Urinary bladder (tissue), 4 donors: ENCODE measurements around the gene CEBPE. TPM values are rescaled to one million over a fixed set of nuclear protein-coding genes. Genes with fewer than 3 reads are reported as not detected.

Source experiments
- DNase-seq: peaks from one replicate; pipeline ENCODE4 v3.0.0-alpha.2; 2015; ENCODE audit errors: extremely low spot score
- H3K27ac ChIP-seq: one replicate; pipeline ENCODE4 v1.5.1; 2013; ENCODE audit warnings: low read depth, mild to moderate bottlenecking, moderate library complexity
- H3K36me3 ChIP-seq: one replicate; pipeline ENCODE4 v1.6.1; 2013; ENCODE audit warnings: mild to moderate bottlenecking, moderate library complexity; ENCODE audit not compliant: insufficient read depth
- H3K4me1 ChIP-seq: one replicate; pipeline ENCODE4 v1.6.1; 2013; ENCODE audit warnings: mild to moderate bottlenecking, moderate library complexity; ENCODE audit not compliant: insufficient read depth
- H3K4me3 ChIP-seq: one replicate; pipeline ENCODE4 v1.5.1; 2013; ENCODE audit warnings: low read depth, low read length
- WGBS: extraction: QIAGEN DNeasy Blood & Tissue Kit; methylation state at CpG from one replicate; pipeline ENCODE4 v1.1.7; 2013; 5-methylcytosine and 5-hydroxymethylcytosine counted together
- polyA plus RNA-seq: library from polyadenylated mRNA; stranded (reverse); fragments of 200-250 nt; gene quantifications from one replicate; pipeline ENCODE4 v1.2.3, GENCODE V29; 2013
- total RNA-seq: library from RNA; depleted of rRNA; stranded (reverse); fragments of >200 nt; gene quantifications from one replicate; pipeline ENCODE4 v1.2.3, GENCODE V29; 2014
- donor health status: healthy with polysubstance abuse.
- donor health status: healthy.

Gene CEBPE
- total and polyA plus RNA-seq, 2 donors = 0.06 TPM; not detected in 1

DNA sequence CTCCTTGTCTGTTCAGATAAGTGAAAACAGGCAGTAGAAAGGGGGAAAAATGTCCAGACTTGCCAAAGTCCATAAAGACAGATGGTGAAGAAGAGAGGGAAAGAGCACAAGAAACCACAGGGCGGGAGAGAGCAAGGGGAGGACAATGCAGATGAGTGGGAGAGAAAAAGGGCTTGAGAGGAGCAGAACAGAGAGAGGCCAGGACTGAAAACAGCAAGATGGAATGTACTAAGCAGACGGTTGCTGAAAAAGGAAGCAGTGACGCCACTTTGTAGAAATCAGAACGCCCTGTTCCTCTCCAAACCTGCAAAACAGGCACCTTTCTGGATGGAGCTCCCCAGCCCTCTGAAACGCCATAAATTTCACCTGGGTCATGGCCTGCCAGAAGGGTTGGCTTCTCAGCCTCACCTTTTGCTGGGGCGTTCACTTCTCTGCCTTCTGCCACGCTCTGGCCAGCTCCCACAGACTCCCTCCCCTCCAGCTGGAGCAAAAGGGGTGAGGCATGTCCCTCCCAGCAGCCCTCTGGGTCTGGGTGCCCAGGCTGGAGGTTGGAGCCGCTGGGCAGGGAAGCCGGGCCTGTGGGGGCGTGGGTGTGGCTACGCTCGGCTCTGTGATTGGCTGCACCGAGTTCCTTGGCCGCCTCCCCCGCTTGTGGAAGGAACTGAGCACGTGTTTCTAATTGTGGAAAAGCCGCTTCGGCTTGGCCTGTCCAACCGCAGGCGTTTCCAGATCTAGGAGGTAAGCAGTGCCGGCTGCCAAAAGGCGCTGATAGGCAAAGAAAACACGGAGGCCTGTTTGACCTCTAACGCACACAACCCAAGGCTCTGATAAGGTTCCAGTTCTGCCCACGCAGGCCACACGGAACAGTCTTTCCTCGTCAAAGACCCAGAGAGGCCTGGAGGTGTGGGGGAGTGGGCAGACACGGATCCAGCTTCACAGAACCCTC lies 35.1 kb upstream of the CEBPE start:
- Histone ChIP-seq H3K4me3 (peak overlapping the region; percentile 33), H3K4me1 (peaks cover 3% of the 10 kb centered on the region)
- WGBS = 16% methylated on average over 28 of the region's 28 CpGs

DNA sequence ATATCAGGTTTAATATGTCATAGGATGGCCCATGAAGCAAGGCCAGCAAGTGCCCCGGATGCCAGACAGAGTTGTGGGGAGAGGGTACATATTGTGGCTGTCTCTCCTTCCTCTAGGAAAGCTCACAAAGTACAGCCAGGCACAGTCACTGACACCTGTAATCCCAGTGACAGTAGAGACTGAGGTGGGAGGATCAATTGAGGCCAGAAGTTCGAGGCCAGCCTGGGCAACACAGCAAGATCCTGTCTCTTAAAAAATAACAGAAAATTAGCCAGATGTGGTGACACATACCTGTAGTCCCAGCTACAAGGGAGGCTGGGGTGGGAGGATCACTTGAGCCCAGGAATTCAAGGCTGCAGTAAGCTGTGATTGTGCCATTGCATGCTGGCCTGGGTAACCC lies 32.3 kb upstream of the CEBPE start:
- Histone ChIP-seq H3K4me3 (no peak overlapping the region), H3K27ac (no peak overlapping the region), H3K4me1 (peaks cover 3% of the 10 kb centered on the region), H3K36me3 (no peaks in the 10 kb centered on the region)
- WGBS = 91% methylated on average over 2 of the region's 2 CpGs
- no peak for DNase-seq

More for the DNA sequence above, 35.1 kb upstream of the CEBPE start:
- Histone ChIP-seq H3K27ac (peak overlapping the region; percentile 97), H3K36me3 (no peaks in the 10 kb centered on the region)
- DNase-seq = no peak

DNA sequence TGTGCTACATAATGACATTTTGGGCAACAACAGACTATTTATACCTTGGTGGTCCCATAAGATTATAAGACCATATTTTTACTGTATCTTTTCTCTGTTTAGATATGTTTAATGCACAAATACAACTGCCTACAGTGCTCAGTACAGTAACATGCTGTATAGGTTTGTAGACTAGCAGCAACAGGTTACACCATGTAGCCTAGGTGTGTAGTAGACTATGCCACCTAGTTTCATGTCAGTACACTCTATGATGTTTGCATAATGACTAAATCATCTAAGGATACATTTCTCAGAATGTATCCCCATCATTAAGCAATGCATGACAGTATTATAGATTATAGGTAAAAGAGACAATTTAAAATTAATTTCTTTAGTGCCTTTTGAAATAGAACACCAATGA lies 30.7 kb upstream of the CEBPE start:
- Histone ChIP-seq H3K4me1 (peaks cover 3% of the 10 kb centered on the region), H3K36me3 (no peaks in the 10 kb centered on the region), H3K27ac (no peak overlapping the region), H3K4me3 (no peak overlapping the region)
- no peak for DNase-seq

DNA sequence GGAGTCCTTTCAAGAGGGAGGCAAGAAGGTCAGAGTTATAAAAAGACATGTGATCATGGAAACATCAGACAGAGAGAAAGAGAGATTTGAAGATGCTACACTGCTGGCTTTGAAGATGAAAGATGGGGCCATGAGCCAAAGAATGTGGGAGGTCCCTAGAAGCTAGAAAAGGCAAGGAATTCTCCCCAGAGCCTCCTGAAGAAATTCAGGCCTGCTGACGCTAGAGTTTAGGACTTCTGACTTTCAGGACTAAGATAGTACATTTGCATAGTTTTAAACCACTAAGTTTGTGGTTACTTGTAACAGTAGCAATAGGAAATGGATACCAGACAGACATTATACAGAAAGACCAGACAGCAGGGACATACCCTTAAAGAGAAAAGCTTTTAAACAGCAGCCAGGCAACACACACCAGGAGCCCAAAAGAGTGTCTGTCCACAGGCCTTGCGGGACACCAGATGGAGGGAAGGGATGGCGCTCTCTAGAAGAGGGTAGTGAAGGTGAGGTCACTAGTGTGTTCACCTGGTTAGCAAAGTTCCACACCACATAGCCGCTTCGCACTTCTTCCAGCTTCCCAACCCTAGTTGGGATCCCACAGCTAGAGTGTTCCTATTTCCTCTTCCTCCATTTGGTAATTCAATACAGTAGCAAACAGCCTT lies 29.7 kb upstream of the CEBPE start:
- no peaks in the 10 kb centered on the region for H3K36me3 ChIP-seq
- H3K4me1 ChIP-seq = peaks cover 3% of the 10 kb centered on the region
- H3K4me3 ChIP-seq = no peak overlapping the region
- DNase-seq = no peak
- peak overlapping the region; percentile 1 for H3K27ac ChIP-seq
- 87% methylated on average over 5 of the region's 5 CpGs for WGBS

DNA sequence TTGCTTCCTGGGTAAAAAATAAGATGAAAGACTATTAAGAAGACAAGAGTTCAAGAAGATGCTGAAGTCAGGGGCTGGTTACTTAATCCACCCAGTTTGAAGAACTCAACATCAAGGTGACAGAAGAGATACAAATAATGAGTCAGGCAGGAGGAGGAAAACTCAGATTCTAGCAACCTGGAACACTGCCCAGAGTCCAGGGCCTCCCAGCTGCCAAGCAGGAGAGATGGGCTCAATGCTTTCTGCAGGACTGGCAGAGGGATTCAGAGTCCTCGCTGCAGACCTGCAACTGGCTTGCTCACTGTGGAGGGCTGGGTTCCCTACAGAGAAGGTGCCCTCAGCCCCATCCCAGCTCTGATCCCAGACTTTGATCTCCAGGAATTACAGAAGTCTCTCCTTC lies 28.6 kb upstream of the CEBPE start:
- peak overlapping the region; percentile 35 for H3K27ac ChIP-seq
- DNase-seq = no peak
- WGBS = 49% methylated on average over 1 of the region's 1 CpG
- no peaks in the 10 kb centered on the region for H3K36me3 ChIP-seq
- H3K4me3 ChIP-seq = no peak overlapping the region
- H3K4me1 ChIP-seq = no peaks in the 10 kb centered on the region

DNA sequence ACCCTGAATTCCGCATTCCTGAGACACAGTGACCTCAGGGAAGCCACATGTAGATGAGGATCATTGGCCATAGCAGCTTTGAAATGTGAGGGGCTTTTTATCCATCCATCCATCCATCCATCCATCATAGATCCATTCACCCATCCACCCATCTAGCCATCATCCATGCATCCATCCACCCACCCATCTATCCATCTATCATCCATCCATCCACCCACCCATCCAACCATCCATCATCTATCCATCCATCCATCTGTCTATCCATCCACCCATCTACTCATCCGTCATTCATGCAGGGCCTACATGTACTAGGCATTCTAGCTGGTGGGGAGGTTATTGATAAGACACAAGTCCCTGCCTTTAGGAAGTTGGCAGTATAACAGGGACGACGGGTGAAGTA lies 27.9 kb upstream of the CEBPE start:
- 94% methylated on average over 4 of the region's 4 CpGs for WGBS
- Histone ChIP-seq H3K4me1 (no peaks in the 10 kb centered on the region), H3K36me3 (no peaks in the 10 kb centered on the region), H3K4me3 (no peak overlapping the region), H3K27ac (peak overlapping the region; percentile 68)
- no peak for DNase-seq

DNA sequence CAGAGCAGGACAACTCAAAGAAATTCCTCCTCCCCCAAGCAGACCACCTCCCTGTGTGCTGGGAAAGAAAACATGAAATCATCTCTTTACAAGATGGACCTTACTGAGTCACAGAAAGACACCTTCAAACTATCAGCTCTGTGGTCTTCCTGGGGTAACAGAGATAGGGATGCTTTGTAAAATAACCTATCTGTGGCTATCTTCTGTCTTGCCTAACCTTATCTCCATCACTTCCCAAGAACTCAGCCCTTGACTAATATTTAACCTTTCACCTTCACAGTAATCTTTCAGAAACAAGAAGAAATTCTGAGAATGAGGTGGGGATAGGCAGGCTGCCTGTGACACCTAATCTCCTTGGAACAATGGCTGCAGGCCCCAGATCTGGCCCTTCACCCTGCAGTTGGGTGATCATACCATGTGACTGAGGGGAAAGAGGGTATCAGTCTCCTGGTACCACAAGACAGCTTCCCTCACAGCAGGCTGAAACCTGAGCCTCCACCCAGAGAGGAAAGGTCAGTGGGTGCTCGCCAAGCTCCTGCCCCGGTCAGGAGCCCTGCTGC lies 27.4 kb upstream of the CEBPE start:
- no peaks in the 10 kb centered on the region for H3K36me3 ChIP-seq
- H3K27ac ChIP-seq = peak overlapping the region; percentile 68
- 88% methylated on average over 2 of the region's 2 CpGs for WGBS
- no peak overlapping the region for H3K4me3 ChIP-seq
- no peak for DNase-seq
- no peaks in the 10 kb centered on the region for H3K4me1 ChIP-seq

DNA sequence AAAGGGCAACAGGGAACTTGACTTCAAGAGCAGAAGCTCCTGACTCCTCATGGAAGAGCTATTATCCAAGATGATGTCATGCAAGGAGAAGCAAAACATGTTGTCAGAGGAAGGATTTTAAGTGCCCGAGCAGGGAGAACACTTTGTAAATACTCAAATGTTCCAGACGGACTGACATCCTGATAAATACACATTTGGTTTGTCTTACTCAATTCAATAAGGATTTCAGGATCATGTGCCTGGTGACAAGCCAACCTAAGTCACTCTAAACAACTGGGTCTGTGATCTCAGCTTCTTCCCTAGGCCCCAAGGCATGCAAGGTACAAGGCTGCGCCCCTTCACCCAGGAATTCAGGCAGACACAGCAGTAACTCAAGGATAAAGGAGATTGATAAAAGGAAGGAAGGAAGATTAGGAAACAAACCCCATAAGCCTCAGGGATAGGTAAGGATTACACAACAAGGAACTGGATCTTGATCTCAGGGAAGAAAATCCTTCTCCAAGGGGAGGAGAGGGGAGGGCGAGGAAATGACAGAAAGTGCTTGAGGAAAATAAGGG lies 26.8 kb upstream of the CEBPE start:
- Histone ChIP-seq H3K4me1 (no peaks in the 10 kb centered on the region), H3K27ac (peak overlapping the region; percentile 68)
- WGBS = 64% methylated on average over 4 of the region's 4 CpGs

DNA sequence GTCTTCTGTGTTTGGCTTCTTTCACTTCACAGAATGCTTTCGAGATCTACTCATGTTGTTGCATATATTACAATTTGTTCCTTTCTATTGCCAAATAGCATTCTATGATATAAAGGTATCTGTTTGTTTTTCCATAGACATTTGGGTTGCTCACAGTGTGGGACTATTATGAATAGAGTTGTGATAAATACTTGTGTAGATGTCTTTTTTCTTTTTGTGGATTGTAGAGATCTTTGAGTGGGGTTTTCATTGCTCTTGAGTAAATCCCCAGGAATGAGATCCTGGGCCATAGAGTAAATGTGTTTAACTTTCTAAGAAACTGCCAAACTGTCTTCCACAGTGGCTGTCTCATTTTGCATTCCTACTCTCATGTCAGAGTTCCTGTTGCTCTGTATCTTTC lies 24.9 kb upstream of the CEBPE start:
- no peaks in the 10 kb centered on the region for H3K4me1 ChIP-seq
- no peak overlapping the region for H3K27ac ChIP-seq
- peaks cover 3% of the 10 kb centered on the region for H3K36me3 ChIP-seq
- WGBS = 71% methylated on average over 1 of the region's 1 CpG
- no peak overlapping the region for H3K4me3 ChIP-seq
- no peak for DNase-seq

More for the DNA sequence above, 26.8 kb upstream of the CEBPE start:
- DNase-seq = no peak
- no peak overlapping the region for H3K4me3 ChIP-seq
- H3K36me3 ChIP-seq = no peaks in the 10 kb centered on the region

DNA sequence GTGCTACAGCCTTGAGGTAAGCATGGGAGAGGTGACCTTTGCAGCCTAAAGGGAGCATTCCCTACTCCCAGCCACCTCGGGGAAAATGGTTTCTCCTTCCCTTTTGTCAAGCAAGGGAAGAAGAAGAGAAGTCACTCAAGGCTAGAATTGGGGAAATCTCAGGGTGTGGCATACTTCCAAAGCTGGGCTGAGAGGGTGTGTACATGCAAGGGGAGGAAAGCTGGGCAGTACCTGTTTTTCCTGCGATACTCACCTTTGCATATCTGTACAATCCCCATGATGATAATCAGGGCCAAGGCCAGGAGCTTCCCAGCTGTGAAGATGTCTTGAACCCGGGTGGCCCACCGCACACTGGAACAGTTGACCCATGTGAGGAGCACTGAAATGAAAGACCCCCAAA lies 23.8 kb upstream of the CEBPE start:
- DNase-seq = no peak
- H3K36me3 ChIP-seq = peaks cover 3% of the 10 kb centered on the region
- H3K4me3 ChIP-seq = no peak overlapping the region
- H3K27ac ChIP-seq = no peak overlapping the region
- H3K4me1 ChIP-seq = peaks cover 1% of the 10 kb centered on the region
- WGBS = 92% methylated on average over 4 of the region's 4 CpGs

DNA sequence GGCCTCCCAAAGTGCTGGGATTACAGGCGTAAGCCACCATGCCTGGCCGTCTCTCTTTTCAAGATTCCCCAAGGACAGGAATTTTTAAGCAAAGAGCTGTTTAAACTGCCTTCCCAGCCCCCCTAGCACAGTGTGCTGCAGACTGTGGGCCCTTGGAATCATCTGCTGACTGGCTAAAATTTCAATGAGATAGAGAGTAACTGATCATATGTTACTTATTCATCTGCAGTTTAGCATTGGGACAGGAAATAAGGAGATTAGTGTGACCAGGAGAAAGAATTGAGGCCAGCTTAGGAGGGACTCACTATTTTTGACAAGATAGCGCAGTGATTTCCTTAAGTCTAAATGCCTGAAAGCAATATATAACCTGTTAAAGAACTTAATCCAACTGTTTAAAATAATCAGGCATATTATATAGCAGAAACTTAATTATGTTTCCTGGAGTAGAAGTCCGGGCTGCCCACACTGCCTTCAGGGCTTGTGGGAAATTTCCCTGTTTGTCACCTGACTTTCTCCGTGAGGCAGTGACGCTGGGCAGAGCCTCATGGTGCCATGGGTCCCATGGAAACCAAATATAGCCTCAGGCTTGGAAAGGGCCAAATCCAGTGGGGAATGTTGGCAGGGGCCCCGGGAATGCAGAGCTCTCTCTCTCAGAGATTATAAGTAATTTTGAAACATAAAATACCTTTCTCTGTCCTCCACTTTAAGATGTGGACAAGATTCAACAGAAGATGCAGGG lies 22.8 kb upstream of the CEBPE start:
- H3K27ac ChIP-seq = no peak overlapping the region
- peaks cover 3% of the 10 kb centered on the region for H3K36me3 ChIP-seq
- H3K4me3 ChIP-seq = no peak overlapping the region
- H3K4me1 ChIP-seq = peaks cover 1% of the 10 kb centered on the region
- DNase-seq = no peak
- WGBS = 51% methylated on average over 7 of the region's 7 CpGs

DNA sequence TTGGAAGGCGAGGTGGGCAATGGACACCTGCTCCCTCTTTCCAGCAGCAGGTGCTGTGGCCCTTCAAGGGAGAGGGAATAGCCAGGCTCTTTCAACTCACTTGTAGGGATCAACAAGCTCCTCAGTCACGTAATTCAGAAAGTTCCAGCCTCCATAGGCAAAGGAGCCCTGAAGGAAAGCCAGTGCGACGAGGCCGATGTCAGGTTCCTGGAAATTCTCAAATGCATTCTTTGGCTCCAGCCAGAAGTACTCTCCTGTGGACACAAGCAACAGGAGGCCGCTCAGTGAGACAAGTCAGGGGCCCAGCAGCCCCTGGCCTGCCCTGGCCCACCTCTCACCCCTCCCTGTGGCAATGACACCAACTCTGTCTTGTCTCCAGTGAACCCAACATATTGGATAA lies 21.3 kb upstream of the CEBPE start:
- Histone ChIP-seq H3K4me1 (peaks cover 1% of the 10 kb centered on the region), H3K27ac (no peak overlapping the region), H3K36me3 (peaks cover 3% of the 10 kb centered on the region), H3K4me3 (no peak overlapping the region)
- DNase-seq = no peak
- WGBS = 87% methylated on average over 6 of the region's 6 CpGs

DNA sequence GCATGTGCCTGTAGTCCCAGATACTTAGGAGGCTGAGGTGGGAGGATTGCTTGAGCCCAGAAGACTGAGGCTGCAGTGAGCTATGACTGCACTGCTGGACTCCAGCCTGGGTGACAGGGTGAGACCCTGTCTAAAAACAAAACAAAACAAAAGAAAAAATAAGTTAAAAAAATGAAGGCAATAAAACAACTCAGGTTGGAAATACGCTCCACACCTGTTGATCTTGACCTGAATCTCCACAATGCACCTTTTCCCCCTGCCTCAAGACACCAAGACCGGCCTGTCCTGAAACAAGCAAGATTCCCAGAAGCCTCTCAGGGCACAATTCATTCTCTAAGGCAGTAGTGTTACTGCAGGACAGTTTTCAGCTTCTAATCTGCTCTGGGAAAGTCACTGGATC lies 20.8 kb upstream of the CEBPE start:
- no peak for DNase-seq
- 93% methylated on average over 2 of the region's 2 CpGs for WGBS
- Histone ChIP-seq H3K4me1 (peaks cover 1% of the 10 kb centered on the region), H3K4me3 (no peak overlapping the region), H3K36me3 (peaks cover 3% of the 10 kb centered on the region), H3K27ac (no peak overlapping the region)
